GM21526 (cell line): ENCODE data around the gene LAMB3.

Experiments
- ATAC-seq: cut with Tn5 transposase; IDR thresholded peaks from one replicate; pipeline ENCODE4 v1.9.1; 2021; ENCODE audit warnings: moderate library complexity; ENCODE audit not compliant: unreplicated experiment, low FRiP score

LAMB3 gene

DNA sequence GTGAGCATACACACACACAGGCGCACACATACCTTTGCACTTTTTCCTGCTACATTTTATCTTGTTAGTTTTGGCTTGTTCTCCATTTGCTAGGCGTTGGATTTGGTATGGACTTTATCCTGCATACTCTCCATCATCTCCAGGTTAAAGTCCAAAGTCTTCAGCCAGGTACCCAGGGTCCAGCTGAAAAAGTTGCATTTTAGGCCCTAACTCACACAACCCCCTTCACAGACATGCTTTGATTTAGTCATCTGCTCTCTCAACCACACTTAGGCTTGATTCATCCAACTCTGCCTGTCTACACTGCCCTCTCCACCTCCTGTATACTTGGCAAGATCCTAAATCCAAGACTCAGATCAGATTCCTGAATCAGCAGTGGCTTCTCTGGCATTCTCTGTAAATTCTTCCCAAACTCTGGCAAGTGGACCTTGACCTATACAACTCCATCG, 10.7 kb upstream of the LAMB3 start:
- no peak for ATAC-seq

DNA sequence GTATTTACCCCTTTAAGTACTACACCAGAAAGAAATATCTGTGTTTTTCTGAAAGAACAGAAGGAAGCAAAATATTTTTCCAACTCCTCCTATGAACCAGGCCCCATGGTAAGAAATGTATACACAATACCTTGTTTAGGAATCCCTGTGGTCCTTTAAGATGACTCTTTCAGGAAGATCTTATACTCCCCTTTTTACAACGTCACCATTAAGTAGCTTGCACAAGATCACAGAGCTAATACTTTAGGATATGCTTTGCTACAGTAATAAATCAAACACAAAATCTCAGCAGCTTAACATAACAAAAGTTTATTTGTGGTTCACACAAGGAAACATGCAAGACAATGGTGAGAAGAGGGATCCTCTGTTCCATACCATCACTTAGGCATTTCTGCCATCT, 8.8 kb upstream of the LAMB3 start:
- ATAC-seq: no peak

DNA sequence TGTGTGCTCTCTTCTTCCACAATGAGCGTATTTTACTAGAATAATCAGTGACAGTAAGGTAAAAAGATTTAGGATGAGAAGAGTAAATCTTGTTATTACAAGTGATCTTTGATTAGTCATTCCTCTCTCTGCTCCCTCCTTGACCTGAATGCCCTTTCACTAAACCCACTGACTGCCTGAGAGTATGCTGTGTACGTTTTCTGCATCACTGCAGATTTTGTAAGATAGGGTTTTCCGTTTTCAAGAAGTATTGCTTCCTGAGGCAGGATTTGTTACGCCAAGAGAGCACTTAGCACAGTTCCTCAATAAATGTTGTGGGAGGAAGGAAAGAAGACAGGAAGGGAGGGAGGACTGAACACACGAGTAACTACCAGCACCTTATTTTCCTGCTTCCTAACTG, 7.7 kb upstream of the LAMB3 start:
- ATAC-seq: no peak

DNA sequence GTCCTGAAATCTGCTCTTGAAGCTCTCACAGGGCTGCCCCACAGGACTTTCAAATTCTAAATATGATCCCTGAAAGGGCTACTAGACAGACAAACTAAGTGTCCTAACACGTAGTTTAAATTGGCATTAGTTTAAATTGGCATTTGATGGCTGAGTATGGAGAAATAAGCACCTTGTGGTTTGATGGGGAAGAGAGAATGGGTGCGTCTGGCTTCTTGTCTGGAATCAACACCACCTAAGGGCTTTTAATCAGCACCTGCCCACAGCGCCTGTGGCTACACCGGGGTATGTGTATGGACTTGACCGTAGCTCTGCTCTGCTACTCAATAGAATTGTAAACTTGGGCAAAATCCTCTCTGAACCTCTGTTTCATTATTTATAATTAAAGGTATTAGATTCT, 5.7 kb upstream of the LAMB3 start:
- no peak for ATAC-seq

DNA sequence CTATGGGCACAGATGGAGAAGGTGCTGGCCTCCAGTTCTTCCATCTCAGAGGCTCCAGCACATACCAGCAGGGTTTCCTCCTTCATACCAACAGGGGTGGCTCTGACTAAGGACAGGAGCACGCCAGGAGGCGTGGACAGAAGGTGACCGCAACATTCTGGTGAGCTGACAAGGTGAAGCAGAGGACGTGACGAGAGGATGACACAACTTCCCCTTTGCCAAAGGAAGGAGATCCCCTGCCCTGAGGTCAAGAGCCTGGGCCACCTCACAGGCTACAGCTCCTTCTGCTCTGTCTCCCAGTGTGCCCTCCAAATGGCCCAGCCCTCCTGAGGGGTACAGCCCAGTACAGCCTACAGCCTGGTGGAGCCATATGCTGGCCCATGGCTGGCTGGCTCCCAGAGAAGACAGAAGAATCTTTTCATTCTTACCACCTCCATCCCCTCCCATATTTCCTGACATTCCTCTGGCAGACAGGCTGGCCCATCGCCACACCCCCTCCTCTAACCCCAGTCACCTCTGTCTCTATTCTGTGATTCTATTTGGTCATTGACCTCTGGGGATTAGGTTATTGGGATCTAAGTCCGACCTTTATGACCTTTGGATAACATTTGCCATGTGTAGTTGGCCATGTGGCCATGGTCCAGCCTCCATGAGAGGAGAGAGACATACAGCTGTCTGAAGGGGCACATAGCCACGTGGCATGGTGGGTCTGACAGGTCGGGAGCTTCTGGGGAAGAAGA, 5.1 kb upstream of the LAMB3 start:
- ATAC-seq: no peak

DNA sequence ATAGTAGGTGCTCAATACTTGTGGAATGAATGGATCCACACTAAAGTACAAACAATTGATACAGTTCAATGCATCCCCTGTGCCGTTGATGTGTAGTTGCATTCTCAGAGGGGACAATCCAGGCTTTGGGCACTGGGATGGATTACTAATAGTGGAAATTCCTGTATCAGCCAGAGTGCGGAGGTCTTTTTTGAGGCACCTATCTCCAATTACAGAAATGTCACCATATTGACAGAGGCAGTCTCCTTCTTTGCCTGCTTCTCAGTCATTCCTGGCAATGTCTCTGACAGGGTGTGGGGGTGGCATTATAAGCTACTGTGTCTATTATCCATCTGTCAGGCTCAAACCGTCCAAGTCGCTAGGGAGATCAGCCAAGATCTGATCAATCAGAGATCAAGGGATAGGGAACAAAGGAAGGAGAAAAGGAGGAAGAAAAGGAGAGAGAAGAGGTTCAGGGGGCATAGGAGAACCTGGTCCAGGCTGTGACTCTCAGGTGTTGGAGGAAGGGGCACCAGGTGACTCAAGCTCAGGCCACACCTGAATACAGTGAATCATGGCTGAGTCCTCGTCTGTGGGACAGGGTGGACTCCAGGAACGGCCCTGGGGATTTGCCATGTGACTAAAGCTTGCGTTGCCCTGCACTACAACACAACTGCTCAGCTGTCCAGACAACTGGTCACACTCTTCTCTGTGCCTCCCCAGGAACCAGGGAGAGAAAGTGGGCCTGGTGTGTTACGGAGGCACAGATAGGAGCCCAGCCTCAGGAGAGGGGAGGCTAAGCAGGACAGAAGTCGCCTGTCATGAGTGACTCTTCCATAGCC, 3.4 kb upstream of the LAMB3 start:
- no peak for ATAC-seq

DNA sequence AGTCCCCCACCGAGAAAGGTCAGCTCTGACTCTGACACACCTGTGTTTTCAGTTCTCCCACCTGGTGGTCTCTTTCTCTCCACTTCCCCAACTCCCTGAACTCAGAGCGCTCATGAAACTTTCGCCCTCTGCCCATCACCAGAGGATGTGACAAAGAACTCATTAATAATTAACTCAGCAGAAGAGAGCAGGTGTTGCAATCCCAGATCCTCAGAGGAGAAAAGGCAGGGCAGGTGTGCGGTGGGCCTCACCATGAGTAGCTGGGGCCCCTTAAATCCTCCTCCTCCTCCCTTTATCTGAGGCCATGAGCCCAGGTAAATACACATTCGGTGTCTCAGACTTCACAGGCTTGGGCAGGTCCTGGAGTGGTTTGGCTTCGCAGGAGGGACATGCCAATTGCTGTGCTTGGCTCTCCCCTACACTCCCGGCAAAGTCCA, 1.7 kb upstream of the LAMB3 start:
- ATAC-seq: no peak

DNA sequence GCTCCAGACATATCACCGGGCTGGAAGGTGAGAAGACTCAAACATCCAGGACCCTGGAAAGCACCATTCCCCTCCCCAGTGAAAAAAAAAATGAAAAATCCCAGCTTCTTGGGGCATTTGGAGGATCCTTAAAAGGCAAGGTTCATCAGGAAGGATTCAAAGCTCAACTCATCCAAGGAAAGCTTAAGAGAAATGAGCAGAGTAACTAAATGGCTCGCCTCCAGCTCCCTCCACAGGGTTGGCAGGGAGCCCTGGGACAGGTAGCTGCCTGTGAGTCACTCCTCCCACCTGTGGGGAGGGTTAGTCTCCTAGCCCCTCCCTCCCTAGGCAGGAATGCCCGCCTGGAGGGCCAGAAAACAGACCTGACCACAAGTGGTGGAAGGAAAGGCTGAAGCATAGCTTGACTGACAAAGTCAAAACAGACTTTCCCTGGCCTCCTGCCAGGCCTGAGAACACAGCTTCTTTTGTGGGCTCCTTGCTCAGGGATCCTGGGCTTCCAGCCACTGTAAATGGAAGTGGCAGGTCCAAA, 712 bp upstream of the LAMB3 start:
- no peak for ATAC-seq

DNA sequence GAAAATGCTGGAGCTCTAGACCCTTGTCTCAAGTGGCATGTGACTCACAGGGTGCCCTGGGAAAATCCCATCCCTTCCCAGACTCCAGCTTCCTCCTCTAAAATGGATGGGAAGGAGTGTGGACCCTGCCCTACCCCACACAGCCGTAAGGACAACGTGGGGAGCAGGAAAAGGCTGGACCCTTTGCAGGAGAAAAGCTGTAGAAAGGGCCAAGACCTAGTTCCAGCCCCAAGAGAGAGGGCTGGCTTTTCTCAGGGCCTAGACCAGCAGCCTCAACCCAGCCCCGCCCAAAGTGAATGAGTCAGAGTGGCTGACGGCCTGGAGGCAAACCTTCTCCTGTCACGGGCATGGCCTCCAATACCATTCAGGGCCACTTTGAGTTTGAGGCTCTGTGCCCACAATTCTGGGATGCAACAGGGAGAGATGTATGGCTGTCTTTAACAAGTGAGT, 1.1 kb downstream of the LAMB3 start:
- ATAC-seq: no peak

DNA sequence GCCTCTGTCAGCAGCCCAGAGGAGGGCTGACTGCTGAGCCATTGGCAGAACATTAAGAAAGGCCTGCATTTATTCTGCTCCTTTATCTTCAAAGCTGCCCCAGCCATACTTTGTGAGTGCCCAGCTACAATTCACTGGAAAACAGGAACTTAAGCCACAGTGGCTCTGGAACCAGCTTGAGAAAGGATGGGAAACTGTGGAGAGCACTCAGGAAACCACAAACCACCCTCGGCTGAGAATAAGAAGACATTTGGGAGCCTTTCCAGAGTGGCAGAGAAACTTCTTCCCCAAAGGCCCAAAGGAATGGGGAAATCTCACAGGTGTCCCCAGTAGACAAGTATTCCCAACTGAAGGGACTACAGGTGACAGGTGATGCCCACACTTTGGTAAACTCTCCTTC, 1.8 kb downstream of the LAMB3 start:
- no peak for ATAC-seq

DNA sequence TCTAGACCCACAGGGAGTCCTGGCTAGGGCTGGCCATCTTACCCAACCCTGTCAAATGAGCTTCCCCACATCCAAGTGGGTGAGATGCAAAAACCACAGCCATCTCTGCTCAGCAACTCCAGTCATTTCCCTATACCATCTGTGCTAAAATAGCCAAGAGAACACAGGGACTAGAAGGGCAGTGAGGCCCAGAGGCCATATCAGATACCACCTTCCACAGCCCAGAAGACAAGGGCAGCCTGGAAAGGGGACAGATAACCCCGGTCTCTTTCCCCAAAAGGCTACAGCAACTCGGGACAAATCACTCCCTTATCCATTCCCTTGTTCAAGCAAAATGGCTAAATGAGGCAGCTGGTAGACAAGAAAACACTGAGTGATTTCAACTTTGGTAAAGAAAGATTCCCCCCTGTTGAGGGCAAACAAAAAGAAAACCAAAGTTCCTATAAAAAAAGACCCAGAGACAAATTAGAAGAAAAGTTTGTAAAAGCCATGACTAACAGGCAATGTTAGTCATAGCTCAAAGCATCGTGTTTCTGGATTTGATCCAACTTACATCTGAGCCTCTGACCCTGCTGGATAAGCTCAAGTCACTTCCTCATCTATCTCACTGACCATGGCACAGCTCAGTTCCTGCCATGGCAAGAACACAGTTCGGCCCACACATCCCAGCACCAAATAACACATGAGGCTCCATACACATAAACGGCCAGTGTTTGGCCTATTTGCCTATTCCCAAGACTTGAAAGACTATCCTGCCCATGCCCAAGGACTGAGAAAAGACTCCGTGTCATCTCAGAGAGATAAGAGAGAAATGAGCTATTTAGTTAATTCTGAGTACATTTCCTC, 3.1 kb downstream of the LAMB3 start:
- ATAC-seq: no peak

DNA sequence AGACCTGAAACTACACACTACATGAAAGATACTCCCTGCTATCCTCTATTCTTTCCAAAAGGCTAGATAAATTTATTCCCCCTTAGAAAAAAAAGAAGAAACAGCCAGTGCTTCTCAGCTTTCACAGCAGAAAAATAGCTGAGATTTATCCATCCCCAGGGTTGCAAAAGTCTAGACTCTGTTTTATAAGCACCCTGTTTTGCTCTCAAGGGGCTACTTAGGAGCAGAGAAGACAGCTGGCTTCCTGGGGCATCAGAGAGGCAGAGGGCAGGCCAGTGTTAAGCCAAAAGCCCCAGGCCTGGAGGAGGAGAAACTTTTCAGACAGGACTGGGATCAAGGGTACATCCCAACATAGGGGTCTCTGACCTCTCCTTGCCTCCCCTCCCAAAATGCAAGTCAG, 3.9 kb downstream of the LAMB3 start:
- ATAC-seq: no peak

DNA sequence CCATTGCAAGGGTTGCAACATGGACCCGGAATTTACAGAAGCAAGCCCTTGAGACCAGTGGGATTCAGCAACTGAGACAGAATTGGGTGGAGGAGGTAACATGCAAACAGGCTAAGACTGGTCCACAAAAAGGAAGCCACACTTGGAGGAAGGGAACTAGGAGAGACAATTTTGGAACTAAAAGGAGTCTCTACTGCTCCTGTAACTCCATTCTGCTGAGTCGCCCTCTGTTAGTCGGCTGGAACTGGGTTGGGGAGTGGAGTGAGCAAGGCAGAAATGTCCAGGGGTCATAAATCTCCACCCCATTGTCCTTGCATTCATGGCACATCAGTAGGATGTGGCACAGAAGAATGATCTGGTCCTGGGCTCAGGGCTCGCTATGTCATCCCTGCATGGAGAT, 5.1 kb downstream of the LAMB3 start:
- ATAC-seq: no peak

DNA sequence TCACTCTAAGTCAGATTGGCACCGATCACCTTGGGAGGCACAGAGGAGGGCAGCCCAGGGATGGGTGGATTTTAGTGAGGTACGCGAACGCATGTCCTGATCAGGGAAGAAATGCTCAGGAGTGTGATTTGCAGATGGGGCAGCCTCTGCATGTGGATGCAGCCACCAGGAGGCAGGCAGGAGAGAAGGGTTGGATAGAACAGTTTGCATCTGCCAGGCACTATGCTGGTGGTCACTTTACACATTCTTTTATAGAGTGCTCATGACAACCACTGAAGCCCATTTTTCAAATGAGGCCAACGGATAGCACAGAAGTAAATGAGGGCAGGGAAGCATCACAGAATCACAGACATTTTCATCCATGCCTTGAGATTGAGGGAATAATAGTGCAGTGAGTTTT, 5.7 kb downstream of the LAMB3 start:
- no peak for ATAC-seq

DNA sequence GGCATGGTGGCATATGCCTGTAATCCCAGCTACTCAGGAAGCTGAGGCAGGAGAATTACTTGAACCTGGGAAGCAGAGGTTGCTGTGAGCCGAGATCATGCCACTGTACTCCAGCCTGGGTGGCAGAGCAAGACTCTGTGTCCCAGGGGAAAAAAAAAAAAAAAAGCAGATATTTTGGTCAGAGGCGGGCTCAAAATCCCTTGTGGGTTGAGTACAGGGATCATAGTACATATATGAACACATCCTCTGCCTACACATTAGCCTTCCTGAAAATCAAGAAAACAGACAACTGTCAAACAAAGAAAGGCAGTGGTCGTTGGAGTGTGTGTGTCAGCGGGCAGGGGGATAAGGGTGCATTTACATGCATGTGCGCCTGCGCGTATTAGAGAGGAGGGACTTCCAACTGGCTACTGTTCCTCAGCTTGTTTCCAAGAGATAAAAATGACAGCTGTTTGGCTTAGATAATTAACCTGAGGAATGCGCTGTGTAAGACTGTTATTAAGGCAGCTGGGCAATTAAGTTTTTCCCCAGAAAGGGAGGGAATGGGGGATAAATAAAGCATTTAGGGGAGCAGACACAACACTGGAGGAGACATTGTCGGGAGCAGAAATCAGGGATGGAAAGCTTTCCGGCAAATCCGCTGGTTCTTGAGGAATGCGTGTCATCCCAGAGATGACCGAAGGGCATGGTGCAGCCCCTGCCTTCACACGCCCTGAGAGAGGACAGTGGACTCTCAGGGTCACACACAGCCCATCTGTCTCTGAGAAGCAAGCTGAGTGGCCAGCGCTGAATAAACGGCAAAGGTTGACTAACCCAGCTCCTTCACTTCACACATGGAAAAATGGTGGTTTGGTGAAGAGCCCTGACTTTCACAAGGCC, 6.4 kb downstream of the LAMB3 start:
- ATAC-seq: no peak

DNA sequence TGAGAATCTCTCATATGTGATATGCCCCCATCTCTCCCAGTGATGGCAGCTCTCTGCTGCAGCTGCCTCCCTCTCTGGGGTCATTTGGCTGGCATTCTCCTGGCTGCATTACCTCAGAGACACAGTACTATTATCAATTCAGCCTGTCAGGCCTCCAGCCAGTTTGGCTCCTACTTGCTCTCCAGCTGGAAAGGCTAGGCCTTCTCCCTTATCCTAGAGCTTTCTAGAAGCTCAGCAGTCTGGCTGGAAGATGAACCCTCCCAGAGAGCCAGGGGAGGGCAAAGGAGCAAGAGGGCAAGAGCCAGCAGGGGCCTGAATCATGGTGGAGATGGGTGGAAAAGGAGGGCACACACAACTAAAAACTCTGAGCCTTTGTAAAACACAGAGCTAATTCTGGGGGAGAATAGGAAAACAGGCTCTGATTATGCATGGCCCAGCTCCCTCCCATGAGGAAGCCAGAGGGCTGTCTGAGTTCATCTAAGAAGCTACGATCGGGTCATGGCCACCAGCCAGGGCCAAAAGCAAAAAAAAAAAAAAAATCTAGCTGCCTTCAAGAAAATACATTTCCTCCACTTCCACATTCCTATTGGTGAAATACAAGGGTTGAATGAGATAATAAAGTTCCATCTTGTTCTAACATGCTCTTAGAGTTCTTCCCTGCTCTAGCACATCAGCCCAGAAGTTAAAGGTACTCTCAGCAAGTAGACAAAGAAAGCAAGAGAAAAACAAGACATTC, 8.8 kb downstream of the LAMB3 start:
- ATAC-seq: no peak

DNA sequence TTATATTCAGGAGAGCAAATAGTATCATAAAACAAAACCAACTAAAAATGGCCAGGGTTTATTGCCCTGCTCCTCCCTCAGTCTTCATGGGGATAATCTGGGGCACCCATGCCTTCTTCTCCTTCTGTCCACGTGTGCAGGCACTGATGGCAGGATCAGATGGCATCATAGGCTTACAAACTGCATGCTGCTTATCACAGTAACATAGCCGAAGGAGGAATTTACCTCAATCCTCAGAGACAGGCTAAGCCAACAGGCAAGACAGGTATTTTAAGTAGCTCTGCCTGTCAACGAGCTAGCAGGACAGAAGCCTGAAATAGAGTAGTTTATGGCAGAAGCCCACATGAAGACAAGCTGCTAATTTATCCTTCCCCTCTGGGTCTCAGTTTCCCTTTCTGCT, 9.4 kb downstream of the LAMB3 start:
- no peak for ATAC-seq

DNA sequence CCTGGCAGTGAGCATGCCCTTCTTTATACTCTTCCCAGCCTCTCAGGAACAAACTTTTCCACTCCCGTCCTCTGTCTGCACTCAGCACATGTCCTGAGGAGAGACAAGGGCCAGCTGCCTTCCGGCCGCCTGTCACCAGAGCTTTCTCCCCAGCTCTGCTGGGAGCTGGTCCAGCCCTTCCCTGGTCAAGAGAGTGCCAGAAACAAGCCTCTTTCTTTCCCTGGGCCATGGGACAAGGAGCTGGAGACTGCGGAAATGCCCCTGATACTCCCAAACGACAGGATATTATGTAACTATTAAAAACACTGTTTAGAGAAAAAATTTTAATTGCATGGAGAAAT, 10.4 kb downstream of the LAMB3 start:
- no peak for ATAC-seq

DNA sequence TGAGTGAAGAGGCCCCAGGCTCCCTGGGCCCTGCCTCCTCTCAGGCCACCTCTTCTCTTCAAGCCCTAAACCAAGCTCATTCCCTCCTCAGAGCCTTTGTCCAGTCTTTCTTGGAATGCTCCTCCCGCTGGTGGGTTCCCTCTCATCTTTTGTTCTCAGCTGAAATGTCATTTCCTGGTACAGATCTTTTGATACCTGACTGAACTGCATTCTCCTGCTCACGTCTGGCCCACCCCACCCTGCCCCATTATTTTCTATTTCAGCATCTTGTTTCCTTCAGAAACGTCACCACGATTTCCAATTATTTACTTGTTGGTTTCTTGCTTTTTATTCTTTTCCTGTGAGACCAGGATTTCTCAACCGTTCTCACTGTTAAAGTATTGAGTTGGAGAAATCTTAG, 16.4 kb downstream of the LAMB3 start:
- no peak for ATAC-seq
